Ammon's horn (tissue), 1 donor: ENCODE measurements around the gene CCPG1.

Experiments
- DNase-seq: peaks from one replicate; pipeline ENCODE4 v3.0.0-alpha.2; 2016; ENCODE audit warnings: low spot score

CCPG1 gene

GRCh38 chr15:55381595-55381994 lies 26.6 kb downstream of the CCPG1 start:
- no peak for DNase-seq

- no peak for DNase-seq
These were observed 29.1 kb downstream of the CCPG1 start for GRCh38 chr15:55379095-55379494.

GRCh38 chr15:55372701-55373440 lies 35.3 kb downstream of the CCPG1 start:
- DNase-seq = no peak

- no peak for DNase-seq
These were observed 41.2 kb downstream of the CCPG1 start for GRCh38 chr15:55366981-55367380.

GRCh38 chr15:55362641-55363040 lies 45.5 kb downstream of the CCPG1 start:
- DNase-seq = no peak

GRCh38 chr15:55361048-55361447 lies 47.1 kb downstream of the CCPG1 start:
- no peak for DNase-seq

- DNase-seq = no peak
These were observed 47.9 kb downstream of the CCPG1 start for GRCh38 chr15:55360256-55360655.

- DNase-seq = no peak
These were observed 49.7 kb downstream of the CCPG1 start for GRCh38 chr15:55358471-55358870.

- no peak for DNase-seq
These were observed 50.4 kb downstream of the CCPG1 start for GRCh38 chr15:55357774-55358173.

- no peak for DNase-seq
These were observed 51.1 kb downstream of the CCPG1 start for GRCh38 chr15:55356985-55357585.

GRCh38 chr15:55353025-55353424 lies 55.1 kb downstream of the CCPG1 start:
- DNase-seq = no peak

GRCh38 chr15:55349282-55349681 lies 58.9 kb downstream of the CCPG1 start:
- DNase-seq = no peak

- DNase-seq = no peak
These were observed 59.8 kb downstream of the CCPG1 start for GRCh38 chr15:55348281-55348778.

GRCh38 chr15:55344206-55344605 lies 64.0 kb downstream of the CCPG1 start:
- DNase-seq = no peak

- DNase-seq = peak; percentile 35
These were observed 65.0 kb downstream of the CCPG1 start for GRCh38 chr15:55343168-55343567.

- DNase-seq = no peak
These were observed 71.0 kb downstream of the CCPG1 start for GRCh38 chr15:55337160-55337559.

GRCh38 chr15:55334997-55335396 lies 73.2 kb downstream of the CCPG1 start:
- no peak for DNase-seq

- DNase-seq = no peak
These were observed 73.8 kb downstream of the CCPG1 start for GRCh38 chr15:55334371-55334770.

GRCh38 chr15:55327387-55327786 lies 80.8 kb downstream of the CCPG1 start:
- no peak for DNase-seq

- no peak for DNase-seq
These were observed 85.7 kb downstream of the CCPG1 start for GRCh38 chr15:55322467-55322866.

GRCh38 chr15:55320963-55321362 lies 87.2 kb downstream of the CCPG1 start:
- DNase-seq = no peak

GRCh38 chr15:55320238-55320550 lies 88.0 kb downstream of the CCPG1 start:
- DNase-seq = no peak

- DNase-seq = peak; percentile 15
These were observed 88.5 kb downstream of the CCPG1 start for GRCh38 chr15:55319537-55320237.
